CD4-positive, CD25-positive, alpha-beta regulatory T cell (primary cell): ENCODE results near the gene LUC7L2. TPM values are rescaled to one million over a fixed set of nuclear protein-coding genes. Genes with fewer than 3 reads are reported as not detected.
A peak's percentile ranks its signal among the peaks of the same experiment; 100 is the strongest.
"Not testable (repeated sequence)": the region's sequence is repeated elsewhere in the genome, so short reads cannot be mapped to it uniquely, and the experiment has no call there.

Source experiments
- ATAC-seq, 2 donors: fragments of 150-1000 bp; cut with Tn5 transposase; one replicate each; pipeline ENCODE4 v1.10.0; 2021; ENCODE audit warnings: low read depth in 2 of 2, moderate number of reproducible peaks in 2 of 2, moderate library complexity in 1 of 2
- DNase-seq, 3 donors: peaks; one replicate each; pipeline versions ENCODE4 v3.0.0 to v3.0.0-alpha.2; 2012 to 2022; ENCODE audit warnings: mixed read lengths in 1 of 3
- H3K27ac ChIP-seq: one replicate; pipeline ENCODE4 v1.7.0; 2013; ENCODE audit warnings: mild to moderate bottlenecking, low read length; ENCODE audit not compliant: insufficient read depth, poor library complexity, severe bottlenecking
- H3K27me3 ChIP-seq: one replicate; pipeline ENCODE4 v1.7.0; 2013; ENCODE audit warnings: low read length; ENCODE audit not compliant: control insufficient read depth, insufficient read depth
- H3K36me3 ChIP-seq: one replicate; pipeline ENCODE4 v1.7.0; 2013; ENCODE audit warnings: mild to moderate bottlenecking, low read length, moderate library complexity; ENCODE audit not compliant: control insufficient read depth, insufficient read depth
- H3K4me1 ChIP-seq: 2 replicates; pipeline ENCODE4 v1.7.0; 2013; ENCODE audit warnings: mild to moderate bottlenecking, low read length; ENCODE audit not compliant: insufficient read depth, control insufficient read depth, poor library complexity, severe bottlenecking
- H3K4me3 ChIP-seq: one replicate; pipeline ENCODE4 v1.7.0; 2013; ENCODE audit warnings: low read depth, mild to moderate bottlenecking, low read length, moderate library complexity
- H3K9me3 ChIP-seq, 2 experiments: 1 replicate in 1 of 2; 2 replicates in 1 of 2; pipeline ENCODE4 v1.7.0; 2013; ENCODE audit warnings: low read length in 2 of 2, mild to moderate bottlenecking in 1 of 2, moderate library complexity in 1 of 2; ENCODE audit not compliant: control insufficient read depth in 2 of 2
- H3K27ac Mint-ChIP-seq, 3 donors: one replicate each; pipeline ENCODE4 v1.8.0; 2020 to 2022; ENCODE audit warnings: mild to moderate bottlenecking in 3 of 3, mixed read lengths in 3 of 3, moderate library complexity in 2 of 3
- H3K27me3 Mint-ChIP-seq: one replicate; pipeline ENCODE4 v1.8.0; 2022; ENCODE audit warnings: mild to moderate bottlenecking, mixed read lengths
- H3K36me3 Mint-ChIP-seq: one replicate; pipeline ENCODE4 v1.8.0; 2020; ENCODE audit warnings: mixed read lengths
- H3K4me1 Mint-ChIP-seq, 4 donors: one replicate each; pipeline ENCODE4 v1.8.0; 2020 to 2022; ENCODE audit warnings: mixed read lengths in 4 of 4, mild to moderate bottlenecking in 1 of 4
- H3K4me3 Mint-ChIP-seq, 4 donors: one replicate each; pipeline ENCODE4 v1.8.0; 2020 to 2022; ENCODE audit warnings: mild to moderate bottlenecking in 4 of 4, mixed read lengths in 4 of 4, moderate library complexity in 3 of 4
- H3K9me3 Mint-ChIP-seq, 7 donors: one replicate each; pipeline ENCODE4 v1.8.0; 2020 to 2022; ENCODE audit warnings: mixed read lengths in 7 of 7, mild to moderate bottlenecking in 3 of 7, moderate library complexity in 2 of 7
- polyA plus RNA-seq, 4 donors: library from polyadenylated mRNA; unstranded; fragments of 300-500 nt; fragmentation: Illumina TruSeq; gene quantifications; one replicate each; pipeline ENCODE4 v1.2.3, GENCODE V29; 2021
- total RNA-seq: library from RNA; stranded (reverse); gene quantifications from one replicate; pipeline ENCODE4 v1.2.3, GENCODE V29; 2022

The LUC7L2 gene
- total and polyA plus RNA-seq, 5 donors from 2014 or later, result 56.9 to 190 (median 60.7) TPM

DNA sequence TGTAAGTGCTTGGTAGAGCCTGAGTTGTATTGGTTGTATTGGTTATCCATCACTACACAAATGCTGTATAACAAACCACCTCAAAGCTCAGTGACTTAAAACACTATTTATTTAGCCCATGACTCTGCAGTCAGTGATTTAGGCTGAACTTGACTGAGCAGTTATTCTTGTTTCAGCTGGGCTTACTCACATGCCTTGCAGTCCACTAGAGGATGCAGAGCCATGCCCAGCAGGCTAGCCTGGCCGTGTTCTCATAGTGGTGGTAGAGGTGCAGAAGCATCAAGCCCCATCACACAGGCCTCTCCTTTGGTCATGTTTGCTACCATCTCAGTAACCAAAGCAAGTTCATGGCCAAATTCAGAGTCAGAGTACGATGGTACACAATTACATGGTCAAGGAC is 43.9 kb downstream of the LUC7L2 start:
- H3K4me3 Mint-ChIP-seq, result no peak overlapping the region
- Histone ChIP-seq H3K27ac (no peak overlapping the region), H3K36me3 (peaks cover 93% of the 10 kb centered on the region), H3K27me3 (no peaks in the 10 kb centered on the region), H3K4me1 (no peaks in the 10 kb centered on the region), H3K4me3 (no peak overlapping the region), H3K9me3 (no peaks in the 10 kb centered on the region)
- DNase-seq, result no peak
- peak overlapping the region in 2 of 3 donors; percentile 78 to 80 for H3K27ac Mint-ChIP-seq
- no peaks in the 10 kb centered on the region for H3K27me3 Mint-ChIP-seq
- ATAC-seq, result no peak
- peaks cover 3 to 10% (median 5%) of the 10 kb centered on the region in 4 donors for H3K4me1 Mint-ChIP-seq
- peaks cover 46% of the 10 kb centered on the region for H3K36me3 Mint-ChIP-seq
- H3K9me3 Mint-ChIP-seq, result no peaks in the 10 kb centered on the region

DNA sequence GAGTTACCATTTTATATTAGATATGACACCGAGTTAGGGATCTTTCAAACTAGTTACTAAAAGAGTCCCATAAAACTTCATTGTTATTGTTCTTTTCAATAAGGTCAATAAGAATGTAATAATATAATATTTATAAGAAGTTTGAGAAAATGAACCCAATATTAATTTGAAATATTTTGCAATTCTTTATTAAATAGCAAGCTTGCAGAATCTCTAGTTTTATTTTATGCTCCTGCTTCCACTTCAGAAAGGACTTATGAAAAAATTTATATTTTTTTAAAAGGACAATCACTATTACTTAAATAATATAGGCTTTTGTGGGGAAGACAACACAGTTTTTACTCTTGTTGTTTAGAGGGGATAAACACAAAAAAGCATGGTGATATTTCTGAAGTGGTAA is 47.9 kb downstream of the LUC7L2 start:
- Histone ChIP-seq H3K4me3 (no peak overlapping the region), H3K36me3 (peaks cover 90% of the 10 kb centered on the region), H3K4me1 (no peaks in the 10 kb centered on the region), H3K9me3 (no peaks in the 10 kb centered on the region), H3K27ac (peak overlapping the region; percentile 10), H3K27me3 (no peaks in the 10 kb centered on the region)
- Mint-ChIP-seq H3K4me1 (peaks cover 3 to 10% (median 6%) of the 10 kb centered on the region in 4 donors), H3K27me3 (no peaks in the 10 kb centered on the region), H3K27ac (peak overlapping the region in 1 of 3 donors; percentile 58), H3K36me3 (peaks cover 50% of the 10 kb centered on the region), H3K4me3 (no peak overlapping the region), H3K9me3 (no peaks in the 10 kb centered on the region)
- ATAC-seq (no peak), DNase-seq (no peak)

DNA sequence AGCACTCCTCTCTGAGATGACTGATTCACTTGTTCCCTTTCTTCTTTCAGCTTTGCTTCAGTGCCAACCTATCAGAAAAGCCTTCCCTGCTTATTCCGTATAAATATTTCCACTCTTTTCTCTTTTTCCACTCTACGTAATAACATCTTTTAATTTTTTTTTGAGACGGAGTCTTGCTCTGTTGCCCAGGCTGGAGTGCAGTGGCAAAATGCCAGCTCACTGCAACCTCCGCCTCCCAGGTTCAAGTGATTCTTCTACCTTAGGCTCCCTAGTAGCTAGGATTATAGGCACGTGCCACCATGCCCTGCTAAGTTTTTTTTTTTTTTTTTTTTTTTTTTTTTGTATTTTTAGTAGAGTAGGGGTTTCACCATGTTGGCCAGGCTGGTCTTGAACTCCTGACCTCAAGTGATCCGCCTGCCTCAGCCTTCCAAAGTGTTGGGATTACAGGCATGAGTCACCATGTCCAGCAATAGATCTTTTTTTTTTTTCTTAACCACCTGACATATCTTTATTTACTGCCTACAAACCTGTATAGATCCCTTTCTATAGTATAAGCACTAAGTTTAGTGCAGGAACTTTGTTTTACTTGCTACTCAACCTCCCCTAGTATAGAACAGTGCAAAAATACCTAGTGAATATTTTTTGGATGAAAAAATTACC is 55.2 kb downstream of the LUC7L2 start:
- not testable (repeated sequence) for H3K4me3 Mint-ChIP-seq, H3K27ac ChIP-seq, H3K9me3 Mint-ChIP-seq, H3K27me3 Mint-ChIP-seq, H3K27me3 ChIP-seq, H3K4me3 ChIP-seq, ATAC-seq, H3K4me1 ChIP-seq, DNase-seq, H3K9me3 ChIP-seq
- H3K36me3 ChIP-seq, result peaks cover 95% of the 10 kb centered on the region
- Mint-ChIP-seq H3K4me1 (peaks cover 0 to 11% (median 2%) of the 10 kb centered on the region in 4 donors), H3K36me3 (peaks cover 32% of the 10 kb centered on the region), H3K27ac (peak overlapping the region in 1 of 3 donors; percentile 23)

DNA sequence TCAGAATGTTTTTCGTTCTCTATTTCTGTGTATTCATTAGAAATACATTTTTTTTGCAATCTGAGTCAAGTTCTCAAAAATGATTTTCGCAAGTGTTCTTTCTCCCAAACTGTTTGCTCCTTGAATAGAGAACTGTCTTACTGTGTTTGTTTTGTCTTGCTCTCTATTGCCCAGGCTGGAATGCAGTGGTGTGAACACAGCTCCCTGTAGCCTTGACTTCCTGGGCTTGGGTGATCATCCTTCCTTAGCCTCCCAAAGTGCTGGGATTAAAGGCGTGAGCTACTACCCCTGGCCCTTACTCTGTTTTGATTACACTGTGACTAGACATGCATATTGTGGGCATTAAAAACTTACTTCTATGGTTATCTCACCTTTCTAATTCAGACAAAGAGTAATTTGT is 56.7 kb downstream of the LUC7L2 start:
- Mint-ChIP-seq H3K9me3 (peaks cover 0 to 2% (median 0%) of the 10 kb centered on the region in 7 donors), H3K27me3 (no peaks in the 10 kb centered on the region), H3K27ac (peak overlapping the region in 2 of 3 donors; percentile 51 to 72), H3K36me3 (peaks cover 32% of the 10 kb centered on the region), H3K4me3 (no peak overlapping the region), H3K4me1 (peaks cover 0 to 11% (median 2%) of the 10 kb centered on the region in 4 donors)
- Histone ChIP-seq H3K9me3 (no peaks in the 10 kb centered on the region), H3K4me3 (no peak overlapping the region), H3K27ac (no peak overlapping the region), H3K4me1 (no peaks in the 10 kb centered on the region), H3K27me3 (no peaks in the 10 kb centered on the region), H3K36me3 (peaks cover 97% of the 10 kb centered on the region)
- DNase-seq (no peak), ATAC-seq (no peak)

DNA sequence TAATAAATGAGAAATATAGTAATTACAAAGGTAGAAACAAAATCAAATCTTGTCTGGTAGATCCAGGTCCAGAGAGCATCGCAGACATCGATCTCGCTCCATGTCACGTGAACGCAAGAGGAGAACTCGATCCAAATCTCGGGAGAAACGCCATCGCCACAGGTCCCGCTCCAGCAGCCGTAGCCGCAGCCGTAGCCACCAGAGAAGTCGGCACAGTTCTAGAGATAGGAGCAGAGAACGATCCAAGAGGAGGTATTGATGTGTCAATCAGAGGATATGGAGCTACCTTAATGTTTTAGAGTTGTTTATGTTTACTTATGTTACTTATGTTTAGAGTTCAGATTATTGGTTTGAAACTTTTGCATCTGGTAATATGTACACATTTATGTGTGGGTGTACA is 57.8 kb downstream of the LUC7L2 start:
- H3K27ac Mint-ChIP-seq, result peak overlapping the region in 1 of 3 donors; percentile 20
- ATAC-seq (no peak), DNase-seq (no peak)
- peaks cover 0 to 11% (median 6%) of the 10 kb centered on the region in 4 donors for H3K4me1 Mint-ChIP-seq
- no peak overlapping the region for H3K4me3 ChIP-seq
- H3K9me3 ChIP-seq, result no peaks in the 10 kb centered on the region
- H3K27ac ChIP-seq, result no peak overlapping the region
- H3K36me3 ChIP-seq, result peaks cover 97% of the 10 kb centered on the region
- H3K27me3 Mint-ChIP-seq, result no peaks in the 10 kb centered on the region
- no peak overlapping the region for H3K4me3 Mint-ChIP-seq
- no peaks in the 10 kb centered on the region for H3K27me3 ChIP-seq
- H3K4me1 ChIP-seq, result no peaks in the 10 kb centered on the region
- H3K36me3 Mint-ChIP-seq, result peaks cover 33% of the 10 kb centered on the region
- peaks cover 0 to 2% (median 0%) of the 10 kb centered on the region in 7 donors for H3K9me3 Mint-ChIP-seq

DNA sequence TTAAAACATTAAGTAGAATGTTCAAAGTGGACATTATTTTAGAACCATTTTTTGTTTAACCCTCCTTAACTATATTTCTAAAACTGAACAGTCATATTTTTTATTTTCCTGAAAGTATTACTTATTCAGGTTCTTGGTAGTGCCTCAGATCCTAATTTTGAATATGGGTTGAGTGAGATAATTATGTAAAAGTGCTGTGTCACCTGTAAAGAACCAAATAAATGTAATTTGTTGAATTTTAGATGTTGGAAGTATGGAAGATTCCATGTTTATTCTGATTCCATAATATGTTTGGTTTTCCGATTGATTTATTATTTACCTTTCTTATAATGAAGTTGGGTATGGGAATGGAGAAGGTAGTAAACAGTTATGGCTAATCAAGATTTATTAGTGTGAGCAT is 61.4 kb downstream of the LUC7L2 start:
- no peaks in the 10 kb centered on the region for H3K27me3 ChIP-seq
- H3K4me1 Mint-ChIP-seq, result peaks cover 2 to 5% (median 4%) of the 10 kb centered on the region in 4 donors
- no peaks in the 10 kb centered on the region for H3K9me3 Mint-ChIP-seq
- H3K36me3 Mint-ChIP-seq, result peaks cover 38% of the 10 kb centered on the region
- no peaks in the 10 kb centered on the region for H3K27me3 Mint-ChIP-seq
- ATAC-seq (no peak), DNase-seq (no peak)
- no peak overlapping the region for H3K4me3 ChIP-seq
- H3K27ac Mint-ChIP-seq, result peak overlapping the region in 1 of 3 donors; percentile 17
- H3K4me3 Mint-ChIP-seq, result no peak overlapping the region
- no peaks in the 10 kb centered on the region for H3K9me3 ChIP-seq
- H3K27ac ChIP-seq, result no peak overlapping the region
- no peaks in the 10 kb centered on the region for H3K4me1 ChIP-seq
- H3K36me3 ChIP-seq, result peaks cover 83% of the 10 kb centered on the region

DNA sequence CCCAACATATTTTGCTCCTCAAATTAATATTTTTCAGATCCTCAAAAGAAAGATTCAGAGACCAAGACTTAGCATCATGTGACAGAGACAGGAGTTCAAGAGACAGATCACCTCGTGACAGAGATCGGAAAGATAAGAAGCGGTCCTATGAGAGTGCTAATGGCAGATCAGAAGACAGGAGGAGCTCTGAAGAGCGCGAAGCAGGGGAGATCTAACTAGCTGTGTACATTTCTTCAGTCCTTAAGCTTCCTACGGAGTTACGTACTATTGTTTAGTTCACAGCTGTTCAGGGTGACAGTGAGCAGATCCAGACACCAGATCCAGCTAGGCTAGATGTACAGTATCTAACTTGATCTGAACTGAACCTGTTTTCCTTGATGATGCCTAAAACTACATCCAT is 62.4 kb downstream of the LUC7L2 start:
- Histone ChIP-seq H3K27ac (no peak overlapping the region), H3K36me3 (peaks cover 80% of the 10 kb centered on the region), H3K4me3 (no peak overlapping the region), H3K9me3 (no peaks in the 10 kb centered on the region), H3K4me1 (no peaks in the 10 kb centered on the region), H3K27me3 (no peaks in the 10 kb centered on the region)
- Mint-ChIP-seq H3K27me3 (no peaks in the 10 kb centered on the region), H3K4me3 (no peak overlapping the region), H3K27ac (peak overlapping the region in 2 of 3 donors; percentile 4 to 89), H3K4me1 (peaks cover 2 to 4% (median 4%) of the 10 kb centered on the region in 4 donors), H3K36me3 (peaks cover 35% of the 10 kb centered on the region), H3K9me3 (no peaks in the 10 kb centered on the region)
- DNase-seq (no peak), ATAC-seq (no peak)

DNA sequence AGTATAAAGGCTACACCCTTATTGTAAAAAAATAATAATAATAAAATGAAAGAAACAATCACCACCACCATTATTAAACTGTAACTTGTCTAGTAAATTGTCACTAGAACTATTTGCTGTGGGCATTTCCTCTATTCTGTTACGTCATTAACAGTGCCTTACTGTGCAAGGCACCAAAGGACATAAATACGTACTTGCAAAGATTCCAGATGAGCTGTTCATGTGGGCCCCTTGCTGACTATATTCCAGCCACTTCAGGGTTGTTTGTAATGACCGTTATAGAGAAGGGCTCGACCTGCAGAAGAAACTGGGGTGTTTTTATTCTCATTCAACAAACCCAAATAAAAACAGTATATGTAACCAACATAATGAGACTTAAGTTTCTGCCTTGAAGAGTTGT is 63.4 kb downstream of the LUC7L2 start:
- peaks cover 72% of the 10 kb centered on the region for H3K36me3 ChIP-seq
- Mint-ChIP-seq H3K36me3 (peaks cover 29% of the 10 kb centered on the region), H3K4me1 (peaks cover 2 to 4% (median 4%) of the 10 kb centered on the region in 4 donors), H3K27me3 (no peaks in the 10 kb centered on the region), H3K27ac (no peak overlapping the region), H3K4me3 (no peak overlapping the region), H3K9me3 (no peaks in the 10 kb centered on the region)
- H3K4me3 ChIP-seq, result no peak overlapping the region
- H3K4me1 ChIP-seq, result no peaks in the 10 kb centered on the region
- no peaks in the 10 kb centered on the region for H3K9me3 ChIP-seq
- ATAC-seq (no peak), DNase-seq (no peak)
- no peak overlapping the region for H3K27ac ChIP-seq
- no peaks in the 10 kb centered on the region for H3K27me3 ChIP-seq
